SK-N-DZ (cell line): Measurements from ENCODE around the gene MARCHF9.

Experiments
- DNase-seq: peaks from one replicate; pipeline ENCODE4 v3.0.0-alpha.2; 2015; ENCODE audit warnings: low spot score
- small RNA-seq, 2 experiments: library from RNA; depleted of rRNA; stranded (forward); fragments of <200 nt; gene quantifications; one replicate each; pipeline ENCODE3, GENCODE V24; 2014

MARCHF9 gene

GRCh38 chr12:57795354-57795753 lies 40.5 kb downstream of the MARCHF9 start:
- DNase-seq, result no peak

- DNase-seq, result no peak
These were observed 42.1 kb downstream of the MARCHF9 start for GRCh38 chr12:57796996-57797395.

GRCh38 chr12:57797933-57798332 lies 43.0 kb downstream of the MARCHF9 start:
- no peak for DNase-seq

DNA sequence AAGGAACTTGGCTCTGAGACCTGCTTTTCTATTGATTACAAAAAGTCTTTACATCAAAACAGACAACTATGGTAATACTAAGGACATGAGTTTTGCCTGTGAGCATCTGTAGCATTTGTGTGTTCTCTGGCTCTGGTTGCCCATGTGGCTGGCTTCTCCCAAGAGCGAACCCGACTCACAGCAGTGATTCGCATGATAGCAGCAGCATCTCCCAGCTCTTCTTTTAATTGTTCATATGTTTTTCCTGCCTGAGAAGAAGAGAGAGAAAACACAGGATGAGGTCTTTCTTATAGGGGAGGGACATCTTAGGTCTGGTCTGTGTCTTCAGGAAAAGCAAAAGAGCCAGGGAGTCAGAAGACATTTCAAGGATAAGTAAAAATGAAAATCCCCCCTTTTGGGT lies 46.1 kb downstream of the MARCHF9 start:
- DNase-seq, result no peak

DNA sequence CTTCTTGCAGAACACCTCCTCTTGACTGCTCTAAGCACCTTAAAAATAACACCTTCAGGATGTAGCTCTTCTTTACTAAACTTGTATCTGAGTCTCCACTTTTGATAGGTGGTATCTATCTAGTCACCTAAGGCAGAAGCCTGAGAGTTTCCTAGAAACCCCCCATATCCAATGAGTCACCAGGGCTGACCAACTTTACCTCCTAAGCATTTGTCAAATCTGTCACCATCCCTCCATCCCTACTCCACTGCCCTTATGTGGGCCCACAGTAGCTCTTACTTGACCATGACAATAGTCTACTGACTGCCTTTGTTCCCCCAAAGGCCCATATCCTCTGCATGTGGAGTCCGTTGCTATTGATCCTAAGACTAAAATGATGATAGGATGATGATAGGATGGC lies 47.7 kb downstream of the MARCHF9 start:
- DNase-seq, result no peak

- no peak for DNase-seq
These were observed 48.5 kb downstream of the MARCHF9 start for GRCh38 chr12:57803319-57803893.

DNA sequence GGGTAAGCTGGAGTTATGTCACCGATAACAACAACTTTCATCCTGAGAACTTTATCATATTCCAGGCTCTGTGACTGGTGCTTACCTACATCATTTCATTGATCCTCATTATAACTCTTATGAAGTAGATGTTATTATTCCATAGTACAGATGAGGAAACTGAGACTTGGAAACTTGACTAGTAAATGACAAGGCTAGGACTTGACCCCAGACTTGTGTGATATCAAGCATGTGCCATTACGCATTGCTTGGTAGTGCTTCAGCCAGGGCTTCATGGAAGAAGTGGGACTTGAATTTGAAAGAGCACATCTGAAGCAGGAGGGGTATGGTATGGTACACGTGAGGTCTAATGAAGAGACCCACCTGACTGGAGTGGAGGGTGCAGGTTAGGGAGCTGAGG lies 51.8 kb downstream of the MARCHF9 start:
- no peak for DNase-seq

DNA sequence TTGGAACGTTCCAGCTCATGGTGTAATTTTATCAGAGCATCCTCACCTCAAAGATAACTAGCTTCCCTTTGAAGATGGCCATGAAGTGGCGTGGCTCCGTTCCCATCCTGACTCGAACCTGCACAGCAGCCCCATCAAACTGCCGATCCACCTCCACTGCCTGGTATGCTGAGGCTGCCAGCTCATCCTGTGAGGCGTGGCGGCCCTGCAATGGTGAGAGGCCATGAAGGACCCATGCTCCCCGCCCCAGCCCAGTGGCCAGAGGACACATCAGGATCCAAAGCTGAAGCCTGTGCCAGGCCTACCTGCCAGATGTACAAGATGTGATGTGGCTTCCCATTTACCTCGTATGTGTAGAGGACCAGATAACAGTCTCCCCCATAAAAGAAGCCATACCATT lies 52.4 kb downstream of the MARCHF9 start:
- no peak for DNase-seq

DNA sequence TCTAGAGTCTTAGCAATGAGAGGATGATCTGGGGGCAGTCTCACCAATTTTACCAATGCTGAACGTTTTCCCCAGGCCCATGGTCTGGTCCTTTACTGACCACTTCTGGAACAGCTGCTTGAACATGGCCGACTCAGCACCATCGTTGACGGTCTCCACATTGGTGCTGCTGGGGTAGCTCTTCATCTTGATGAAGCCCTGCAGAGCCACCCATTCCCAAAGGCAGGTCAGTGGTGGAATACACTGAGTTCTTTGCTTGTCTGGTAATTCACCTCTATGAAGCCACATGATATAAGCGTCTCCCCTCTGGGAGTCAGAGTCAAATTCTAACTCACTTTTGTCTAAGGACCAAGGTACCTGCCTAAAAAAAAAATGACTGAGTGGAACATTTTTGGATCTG lies 53.4 kb downstream of the MARCHF9 start:
- DNase-seq, result no peak

- DNase-seq, result no peak
These were observed 54.5 kb downstream of the MARCHF9 start for GRCh38 chr12:57809425-57809824.

Small RNA genes lying within 50 kb of the gene (small RNA-seq; reads per million reads assigned to genes)
- gene RNU6-1083P, result 0 reads per million in 2 experiments
